PC-9 (cell line): ENCODE measurements around the gene ZNF423. TPM values are rescaled to one million over a fixed set of nuclear protein-coding genes. Genes with fewer than 3 reads are reported as not detected.

Source experiments
- BruUV-seq: library from RNA; stranded (reverse); fragments of 400-500 nt; replicated peaks from 2 replicates; lab custom pipeline; 2021; lab: Mats Ljungman, UMichigan
- CTCF ChIA-PET: fragments of 300-600 bp; sonication (Branson Sonifier 250); formaldehyde crosslinking; loops from one replicate; lab custom pipeline; 2022; ENCODE audit warnings: antibody characterized with exemption; lab: Charles Lee
- POLR2A ChIA-PET: fragments of 300-600 bp; sonication (Branson Sonifier 250); formaldehyde crosslinking; loops from one replicate; lab custom pipeline; 2022; ENCODE audit warnings: antibody characterized with exemption; ENCODE audit not compliant: unreplicated experiment; lab: Charles Lee
- DNase-seq, 2 experiments: peaks; one replicate each; pipeline versions ENCODE4 v3.0.0 to v3.0.0-alpha.2; 2015 to 2022; ENCODE audit warnings: mixed read lengths in 1 of 2
- H2AFZ ChIP-seq: fragments of 200-600 bp; sonication (generic); 2 replicates; pipeline ENCODE4 v1.8.1; 2017; ENCODE audit warnings: antibody characterized with exemption
- H3F3A ChIP-seq: fragments of 200-600 bp; sonication (generic); 2 replicates; pipeline ENCODE4 v1.8.1; 2017; ENCODE audit warnings: antibody characterized with exemption, mild to moderate bottlenecking, low read depth; ENCODE audit not compliant: insufficient read depth
- H3K27ac ChIP-seq: fragments of 200-600 bp; sonication (generic); 2 replicates; pipeline ENCODE4 v1.6.1; 2016; ENCODE audit warnings: mixed run types
- H3K27me3 ChIP-seq: fragments of 200-600 bp; sonication (generic); 2 replicates; pipeline ENCODE4 v1.6.1; 2016; ENCODE audit warnings: low read depth, mixed run types; ENCODE audit not compliant: insufficient read depth
- H3K36me3 ChIP-seq: fragments of 200-600 bp; sonication (generic); 2 replicates; pipeline ENCODE4 v1.6.1; 2016; ENCODE audit warnings: low read depth, mixed run types
- H3K4me1 ChIP-seq: fragments of 200-600 bp; sonication (generic); replicated peaks from 2 replicates; pipeline ENCODE4 v1.6.1; 2016; ENCODE audit warnings: mixed run types; ENCODE audit not compliant: insufficient read depth
- H3K4me2 ChIP-seq: fragments of 200-600 bp; sonication (generic); 2 replicates; pipeline ENCODE4 v1.6.1; 2017; ENCODE audit warnings: mixed run types
- H3K4me3 ChIP-seq: fragments of 200-600 bp; sonication (generic); 2 replicates; pipeline ENCODE4 v1.6.1; 2016; ENCODE audit warnings: mixed run types
- H3K79me2 ChIP-seq: fragments of 200-600 bp; sonication (generic); 2 replicates; pipeline ENCODE4 v1.6.1; 2017; ENCODE audit warnings: low read depth, mixed run types
- H3K9me2 ChIP-seq: fragments of 200-600 bp; sonication (generic); 2 replicates; pipeline ENCODE4 v1.8.1; 2017; ENCODE audit warnings: mild to moderate bottlenecking; ENCODE audit not compliant: insufficient read depth
- H3K9me3 ChIP-seq: fragments of 200-600 bp; sonication (generic); 2 replicates; pipeline ENCODE4 v1.8.1; 2016; ENCODE audit warnings: low read depth; ENCODE audit not compliant: insufficient read depth
- H4K20me1 ChIP-seq: fragments of 200-600 bp; sonication (generic); 2 replicates; pipeline ENCODE4 v1.8.1; 2017; ENCODE audit not compliant: insufficient read depth
- CTCF ChIP-seq: fragments of 200-600 bp; sonication (generic); conservative IDR thresholded peaks from 2 replicates; pipeline ENCODE4 v1.6.1; 2017; ENCODE audit warnings: mixed run types, antibody characterized with exemption, mild to moderate bottlenecking, moderate library complexity
- EZH2 ChIP-seq: fragments of 200-600 bp; sonication (generic); IDR thresholded peaks from 2 replicates; pipeline ENCODE4 v1.8.0; 2017; ENCODE audit warnings: antibody characterized with exemption, low read depth
- intact Hi-C: fragments of 100-400 bp; cut with micrococcal nuclease; formaldehyde crosslinking; loops from one replicate; pipeline ENCODE4 v1.10.0; 2022; ENCODE audit not compliant: unreplicated experiment
- total RNA-seq: library from RNA; stranded (reverse); gene quantifications from 2 replicates; pipeline ENCODE4 v1.2.3, GENCODE V29; 2021

The ZNF423 gene
- total RNA-seq, 1 experiment from 2014 or later = not detected

GRCh38 chr16:49458243-49458642, 397.7 kb downstream of the ZNF423 start:
- Histone ChIP-seq H3K79me2 (no peaks in the 10 kb centered on the region), H4K20me1 (no peaks in the 10 kb centered on the region), H3K27me3 (peaks cover 76% of the 10 kb centered on the region), H3K9me2 (no peaks in the 10 kb centered on the region), H3K4me1 (no peaks in the 10 kb centered on the region), H3F3A (no peaks in the 10 kb centered on the region), H3K36me3 (no peaks in the 10 kb centered on the region), H3K9me3 (no peaks in the 10 kb centered on the region), H3K4me2 (no peak overlapping the region), H3K4me3 (no peak overlapping the region), H3K27ac (no peak overlapping the region), H2AFZ (no peak overlapping the region)
- no TSS peak for BruUV-seq
- no peak for TF ChIP-seq EZH2
- TF ChIP-seq CTCF = no peak
- POLR2A ChIA-PET = no interaction called here
- CTCF ChIA-PET = no interaction called here
- DNase-seq = no peak
- intact Hi-C loops = no loop called here

- Histone ChIP-seq H3K36me3 (no peaks in the 10 kb centered on the region), H2AFZ (no peak overlapping the region), H3K4me3 (no peak overlapping the region), H3F3A (no peaks in the 10 kb centered on the region), H3K9me2 (no peaks in the 10 kb centered on the region), H3K4me1 (no peaks in the 10 kb centered on the region), H3K79me2 (no peaks in the 10 kb centered on the region), H3K4me2 (no peak overlapping the region), H3K9me3 (no peaks in the 10 kb centered on the region), H3K27ac (no peak overlapping the region), H4K20me1 (no peaks in the 10 kb centered on the region), H3K27me3 (peaks cover 75% of the 10 kb centered on the region)
- CTCF ChIA-PET = no interaction called here
- intact Hi-C loops = no loop called here
- DNase-seq = no peak
- POLR2A ChIA-PET = no interaction called here
- TF ChIP-seq EZH2 = no peak
- no peak for TF ChIP-seq CTCF
- no TSS peak for BruUV-seq
Measured at GRCh38 chr16:49457196-49457595, 398.7 kb downstream of the ZNF423 start.

- Histone ChIP-seq H3K9me3 (no peaks in the 10 kb centered on the region), H3K36me3 (no peaks in the 10 kb centered on the region), H3K4me2 (no peak overlapping the region), H3K4me3 (no peak overlapping the region), H3K4me1 (no peaks in the 10 kb centered on the region), H3K79me2 (no peaks in the 10 kb centered on the region), H2AFZ (no peak overlapping the region), H4K20me1 (no peaks in the 10 kb centered on the region), H3K9me2 (no peaks in the 10 kb centered on the region), H3F3A (no peaks in the 10 kb centered on the region), H3K27ac (no peak overlapping the region), H3K27me3 (peaks cover 74% of the 10 kb centered on the region)
- no peak for DNase-seq
- no TSS peak for BruUV-seq
- no peak for TF ChIP-seq EZH2
- no peak for TF ChIP-seq CTCF
- ChIA-PET CTCF (no interaction called here), POLR2A (no interaction called here)
- intact Hi-C loops = no loop called here
Measured at GRCh38 chr16:49456763-49457162, 399.1 kb downstream of the ZNF423 start.
